ENCODE data around the gene STARD9. TPM values are rescaled to one million over a fixed set of nuclear protein-coding genes. Genes with fewer than 3 reads are reported as not detected.
A peak's percentile ranks its signal among the peaks of the same experiment; 100 is the strongest.

The STARD9 gene
- total and polyA plus RNA-seq, 2 of the 13 experiments (the other 11 are each of a cell fraction or from before 2014, with no cell fraction given), result 5.3 to 7.5 TPM

- TF ChIP-seq, protein P1, sequence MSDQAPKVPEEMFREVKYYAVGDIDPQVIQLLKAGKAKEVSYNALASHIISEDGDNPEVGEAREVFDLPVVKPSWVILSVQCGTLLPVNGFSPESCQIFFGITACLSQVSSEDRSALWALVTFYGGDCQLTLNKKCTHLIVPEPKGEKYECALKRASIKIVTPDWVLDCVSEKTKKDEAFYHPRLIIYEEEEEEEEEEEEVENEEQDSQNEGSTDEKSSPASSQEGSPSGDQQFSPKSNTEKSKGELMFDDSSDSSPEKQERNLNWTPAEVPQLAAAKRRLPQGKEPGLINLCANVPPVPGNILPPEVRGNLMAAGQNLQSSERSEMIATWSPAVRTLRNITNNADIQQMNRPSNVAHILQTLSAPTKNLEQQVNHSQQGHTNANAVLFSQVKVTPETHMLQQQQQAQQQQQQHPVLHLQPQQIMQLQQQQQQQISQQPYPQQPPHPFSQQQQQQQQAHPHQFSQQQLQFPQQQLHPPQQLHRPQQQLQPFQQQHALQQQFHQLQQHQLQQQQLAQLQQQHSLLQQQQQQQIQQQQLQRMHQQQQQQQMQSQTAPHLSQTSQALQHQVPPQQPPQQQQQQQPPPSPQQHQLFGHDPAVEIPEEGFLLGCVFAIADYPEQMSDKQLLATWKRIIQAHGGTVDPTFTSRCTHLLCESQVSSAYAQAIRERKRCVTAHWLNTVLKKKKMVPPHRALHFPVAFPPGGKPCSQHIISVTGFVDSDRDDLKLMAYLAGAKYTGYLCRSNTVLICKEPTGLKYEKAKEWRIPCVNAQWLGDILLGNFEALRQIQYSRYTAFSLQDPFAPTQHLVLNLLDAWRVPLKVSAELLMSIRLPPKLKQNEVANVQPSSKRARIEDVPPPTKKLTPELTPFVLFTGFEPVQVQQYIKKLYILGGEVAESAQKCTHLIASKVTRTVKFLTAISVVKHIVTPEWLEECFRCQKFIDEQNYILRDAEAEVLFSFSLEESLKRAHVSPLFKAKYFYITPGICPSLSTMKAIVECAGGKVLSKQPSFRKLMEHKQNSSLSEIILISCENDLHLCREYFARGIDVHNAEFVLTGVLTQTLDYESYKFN (CRISPR knock-in tag; conservative IDR thresholded peaks at IDR 0.05), result 0 out of 2 replicates have a peak, but pooled peaks have one; percentile 30
- no peak for TF ChIP-seq ZBTB42 (CRISPR knock-in tag; IDR thresholded peaks at IDR 0.05)
- peak; percentile 53; the same call in 1 of the 2 replicates for TF ChIP-seq ETV5 (CRISPR knock-in tag; IDR thresholded peaks at IDR 0.05; ENCODE audit: borderline replicate concordance)
- peak; percentile 39; the same call in 1 of the 2 replicates for TF ChIP-seq ZNF644 (CRISPR knock-in tag; IDR thresholded peaks at IDR 0.05; ENCODE audit: low read depth)
- TF ChIP-seq, protein P2, sequence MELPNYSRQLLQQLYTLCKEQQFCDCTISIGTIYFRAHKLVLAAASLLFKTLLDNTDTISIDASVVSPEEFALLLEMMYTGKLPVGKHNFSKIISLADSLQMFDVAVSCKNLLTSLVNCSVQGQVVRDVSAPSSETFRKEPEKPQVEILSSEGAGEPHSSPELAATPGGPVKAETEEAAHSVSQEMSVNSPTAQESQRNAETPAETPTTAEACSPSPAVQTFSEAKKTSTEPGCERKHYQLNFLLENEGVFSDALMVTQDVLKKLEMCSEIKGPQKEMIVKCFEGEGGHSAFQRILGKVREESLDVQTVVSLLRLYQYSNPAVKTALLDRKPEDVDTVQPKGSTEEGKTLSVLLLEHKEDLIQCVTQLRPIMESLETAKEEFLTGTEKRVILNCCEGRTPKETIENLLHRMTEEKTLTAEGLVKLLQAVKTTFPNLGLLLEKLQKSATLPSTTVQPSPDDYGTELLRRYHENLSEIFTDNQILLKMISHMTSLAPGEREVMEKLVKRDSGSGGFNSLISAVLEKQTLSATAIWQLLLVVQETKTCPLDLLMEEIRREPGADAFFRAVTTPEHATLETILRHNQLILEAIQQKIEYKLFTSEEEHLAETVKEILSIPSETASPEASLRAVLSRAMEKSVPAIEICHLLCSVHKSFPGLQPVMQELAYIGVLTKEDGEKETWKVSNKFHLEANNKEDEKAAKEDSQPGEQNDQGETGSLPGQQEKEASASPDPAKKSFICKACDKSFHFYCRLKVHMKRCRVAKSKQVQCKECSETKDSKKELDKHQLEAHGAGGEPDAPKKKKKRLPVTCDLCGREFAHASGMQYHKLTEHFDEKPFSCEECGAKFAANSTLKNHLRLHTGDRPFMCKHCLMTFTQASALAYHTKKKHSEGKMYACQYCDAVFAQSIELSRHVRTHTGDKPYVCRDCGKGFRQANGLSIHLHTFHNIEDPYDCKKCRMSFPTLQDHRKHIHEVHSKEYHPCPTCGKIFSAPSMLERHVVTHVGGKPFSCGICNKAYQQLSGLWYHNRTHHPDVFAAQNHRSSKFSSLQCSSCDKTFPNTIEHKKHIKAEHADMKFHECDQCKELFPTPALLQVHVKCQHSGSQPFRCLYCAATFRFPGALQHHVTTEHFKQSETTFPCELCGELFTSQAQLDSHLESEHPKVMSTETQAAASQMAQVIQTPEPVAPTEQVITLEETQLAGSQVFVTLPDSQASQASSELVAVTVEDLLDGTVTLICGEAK (IDR thresholded peaks at IDR 0.05), result peak; percentile 77
- TF ChIP-seq, protein P2 (CRISPR knock-in tag; IDR thresholded peaks at IDR 0.05), result peak; percentile 99
- TF ChIP-seq TAF1 (CRISPR knock-in tag; IDR thresholded peaks at IDR 0.05), result no peak
- TF ChIP-seq KAT8 (CRISPR knock-in tag; IDR thresholded peaks at IDR 0.05), result 0 out of 2 replicates have a peak, but pooled peaks have one; percentile 21
- no peak for TF ChIP-seq ZNF503 (CRISPR knock-in tag; IDR thresholded peaks at IDR 0.05)
- TF ChIP-seq ZMYM2 (CRISPR knock-in tag; IDR thresholded peaks at IDR 0.05), result no peak
Observed at GRCh38 chr15:42707873-42708544, 132.6 kb downstream of the STARD9 start (continued).
